ENCODE results near the gene DOK3.

GRCh38 chr5:177513500-177513899 is 3.9 kb upstream of the DOK3 start:
- no peak for TF ChIP-seq CTCF (IDR thresholded peaks at IDR 0.05)
- no peak for TF ChIP-seq POLR2A (IDR thresholded peaks at IDR 0.05)
- no peak for TF ChIP-seq EP300 (IDR thresholded peaks at IDR 0.05)

Data from upper lobe of left lung (tissue), 4 donors.